Adipocyte (in vitro differentiated cells): ENCODE results near the gene TCAP.
A peak's percentile ranks its signal among the peaks of the same experiment; 100 is the strongest.

Experiments
- DNase-seq: peaks from one replicate; pipeline ENCODE4 v3.0.0-alpha.2; 2015; ENCODE audit warnings: low read depth
- H3K27me3 ChIP-seq: replicated peaks from 2 replicates; pipeline ENCODE4 v1.7.0; 2013; ENCODE audit warnings: mild to moderate bottlenecking, low read length, moderate library complexity; ENCODE audit not compliant: control insufficient read depth, insufficient read depth
- H3K36me3 ChIP-seq: 2 replicates; pipeline ENCODE4 v1.7.0; 2013; ENCODE audit warnings: low read length, mild to moderate bottlenecking, moderate library complexity; ENCODE audit not compliant: control insufficient read depth, insufficient read depth, severe bottlenecking
- H3K4me1 ChIP-seq: 2 replicates; pipeline ENCODE4 v1.7.0; 2013; ENCODE audit warnings: mild to moderate bottlenecking, low read length, moderate library complexity; ENCODE audit not compliant: control insufficient read depth, insufficient read depth
- H3K4me3 ChIP-seq: 2 replicates; pipeline ENCODE4 v1.7.0; 2013; ENCODE audit warnings: mild to moderate bottlenecking, low read length, moderate library complexity
- H3K9ac ChIP-seq: 2 replicates; pipeline ENCODE4 v1.7.0; 2013; ENCODE audit warnings: mild to moderate bottlenecking, low read length, moderate library complexity
- H3K9me3 ChIP-seq: 2 replicates; pipeline ENCODE4 v1.7.0; 2013; ENCODE audit warnings: mild to moderate bottlenecking, low read length, moderate library complexity; ENCODE audit not compliant: control insufficient read depth

TCAP gene

DNA sequence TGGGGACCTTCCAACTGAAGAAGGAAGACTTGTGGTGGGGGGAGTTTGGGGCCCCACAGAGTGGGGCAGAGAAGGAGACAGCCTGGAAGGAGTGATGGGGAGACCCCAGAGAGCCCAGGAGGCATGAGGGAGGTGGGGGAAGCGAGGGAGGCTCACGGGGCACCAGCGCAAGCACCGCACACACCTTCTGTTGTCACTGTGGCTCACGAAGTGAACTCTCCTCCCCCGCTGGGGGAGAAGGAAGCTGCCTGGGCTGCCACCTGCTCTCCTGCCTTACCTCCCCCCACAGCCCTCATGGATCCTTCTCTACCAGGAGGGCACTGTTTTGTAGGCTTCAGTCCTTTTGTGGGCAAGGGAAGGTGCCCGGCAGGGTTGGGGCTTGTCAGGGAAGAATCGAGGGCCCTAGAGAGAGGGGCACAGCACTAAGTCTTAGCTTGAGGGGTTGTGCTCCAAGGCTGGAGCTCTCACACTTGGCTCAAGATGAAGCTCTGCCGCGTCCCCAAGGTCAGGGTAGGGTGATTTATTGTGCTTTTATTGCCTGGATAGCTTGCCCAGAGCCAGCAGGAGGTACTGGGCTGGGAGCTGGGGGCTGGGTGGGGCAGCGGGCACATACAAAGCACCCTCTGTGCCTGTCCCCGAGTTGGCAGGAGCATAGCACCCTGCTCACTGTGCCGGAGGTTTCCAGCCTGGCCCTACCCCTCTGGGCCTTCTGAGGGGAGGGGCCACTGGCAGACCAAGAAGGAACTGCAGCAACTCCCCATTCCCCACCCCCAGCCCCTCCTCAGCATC lies 32.8 kb upstream of the TCAP start:
- no peak for DNase-seq
- H3K36me3 ChIP-seq, result no peaks in the 10 kb centered on the region
- peaks cover 19% of the 10 kb centered on the region for H3K27me3 ChIP-seq
- no peak overlapping the region for H3K9ac ChIP-seq
- H3K4me1 ChIP-seq, result peaks cover 50% of the 10 kb centered on the region
- H3K9me3 ChIP-seq, result no peaks in the 10 kb centered on the region
- no peak overlapping the region for H3K4me3 ChIP-seq

DNA sequence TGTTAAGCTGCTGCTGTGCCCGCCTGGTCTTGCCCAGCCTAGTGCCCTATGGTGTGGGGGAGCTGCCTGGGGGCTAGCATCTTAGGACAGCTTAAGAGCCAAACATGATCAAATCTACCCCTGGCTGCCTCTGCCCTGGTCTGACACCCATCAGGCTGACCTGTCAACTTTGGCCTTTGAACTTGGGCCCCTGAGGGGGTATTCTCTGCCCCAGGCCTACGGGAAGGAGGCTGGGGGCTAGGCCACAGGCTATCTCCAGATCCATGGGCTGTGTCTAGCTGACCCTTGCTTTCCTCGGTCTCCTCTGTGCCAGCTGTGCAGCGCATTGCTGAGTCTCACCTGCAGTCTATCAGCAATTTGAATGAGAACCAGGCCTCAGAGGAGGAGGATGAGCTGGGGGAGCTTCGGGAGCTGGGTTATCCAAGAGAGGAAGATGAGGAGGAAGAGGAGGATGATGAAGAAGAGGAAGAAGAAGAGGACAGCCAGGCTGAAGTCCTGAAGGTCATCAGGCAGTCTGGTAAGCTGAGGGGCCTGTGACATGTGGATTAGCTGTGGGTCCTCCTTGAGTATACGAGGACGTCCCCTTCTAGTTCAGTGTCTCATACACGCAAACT lies 31.5 kb upstream of the TCAP start:
- Histone ChIP-seq H3K4me1 (peaks cover 55% of the 10 kb centered on the region), H3K27me3 (peaks cover 12% of the 10 kb centered on the region), H3K4me3 (no peak overlapping the region), H3K36me3 (no peaks in the 10 kb centered on the region), H3K9ac (peak overlapping the region; percentile 8), H3K9me3 (no peaks in the 10 kb centered on the region)
- DNase-seq, result no peak

DNA sequence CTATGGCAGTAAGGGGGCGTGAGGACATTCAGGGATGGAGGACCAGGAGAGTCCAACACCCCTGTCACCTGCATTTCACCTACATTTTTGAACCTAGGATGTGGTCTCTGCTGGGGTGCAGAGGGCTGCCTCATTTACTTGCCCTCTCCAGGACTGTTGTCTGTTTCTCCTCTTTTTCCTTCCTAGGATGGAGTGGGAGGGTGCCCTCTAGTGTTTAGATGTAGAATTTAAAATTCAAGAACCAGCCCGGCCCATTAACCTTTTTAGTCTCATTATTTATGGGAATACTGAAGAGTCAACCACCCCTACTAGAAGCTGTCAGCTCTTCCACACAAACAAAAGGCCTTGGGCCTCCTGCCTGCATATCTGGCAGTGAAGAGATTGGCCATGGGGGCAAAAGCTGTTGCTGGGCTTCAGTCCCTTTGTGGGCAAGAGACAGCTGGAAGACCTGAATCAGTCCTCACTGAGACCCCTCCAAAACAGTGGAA lies 30.7 kb upstream of the TCAP start:
- peak; percentile 83 for DNase-seq
- no peak overlapping the region for H3K4me3 ChIP-seq
- peaks cover 11% of the 10 kb centered on the region for H3K27me3 ChIP-seq
- H3K36me3 ChIP-seq, result no peaks in the 10 kb centered on the region
- H3K4me1 ChIP-seq, result peaks cover 58% of the 10 kb centered on the region
- no peaks in the 10 kb centered on the region for H3K9me3 ChIP-seq
- H3K9ac ChIP-seq, result peak overlapping the region; percentile 8

DNA sequence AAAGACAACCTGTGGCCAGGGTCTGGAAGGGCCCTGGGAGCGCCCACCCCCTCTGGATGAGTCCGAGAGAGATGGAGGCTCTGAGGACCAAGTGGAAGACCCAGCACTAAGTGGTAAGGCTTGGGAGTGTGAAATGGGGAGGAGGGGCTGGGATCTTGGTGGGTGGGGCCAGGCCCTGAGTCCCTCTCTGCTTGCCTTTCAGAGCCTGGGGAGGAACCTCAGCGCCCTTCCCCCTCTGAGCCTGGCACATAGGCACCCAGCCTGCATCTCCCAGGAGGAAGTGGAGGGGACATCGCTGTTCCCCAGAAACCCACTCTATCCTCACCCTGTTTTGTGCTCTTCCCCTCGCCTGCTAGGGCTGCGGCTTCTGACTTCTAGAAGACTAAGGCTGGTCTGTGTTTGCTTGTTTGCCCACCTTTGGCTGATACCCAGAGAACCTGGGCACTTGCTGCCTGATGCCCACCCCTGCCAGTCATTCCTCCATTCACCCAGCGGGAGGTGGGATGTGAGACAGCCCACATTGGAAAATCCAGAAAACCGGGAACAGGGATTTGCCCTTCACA lies 29.5 kb upstream of the TCAP start:
- DNase-seq, result no peak
- peak overlapping the region; percentile 96 for H3K9ac ChIP-seq
- no peaks in the 10 kb centered on the region for H3K9me3 ChIP-seq
- peaks cover 11% of the 10 kb centered on the region for H3K27me3 ChIP-seq
- no peak overlapping the region for H3K4me3 ChIP-seq
- no peaks in the 10 kb centered on the region for H3K36me3 ChIP-seq
- peaks cover 55% of the 10 kb centered on the region for H3K4me1 ChIP-seq

DNA sequence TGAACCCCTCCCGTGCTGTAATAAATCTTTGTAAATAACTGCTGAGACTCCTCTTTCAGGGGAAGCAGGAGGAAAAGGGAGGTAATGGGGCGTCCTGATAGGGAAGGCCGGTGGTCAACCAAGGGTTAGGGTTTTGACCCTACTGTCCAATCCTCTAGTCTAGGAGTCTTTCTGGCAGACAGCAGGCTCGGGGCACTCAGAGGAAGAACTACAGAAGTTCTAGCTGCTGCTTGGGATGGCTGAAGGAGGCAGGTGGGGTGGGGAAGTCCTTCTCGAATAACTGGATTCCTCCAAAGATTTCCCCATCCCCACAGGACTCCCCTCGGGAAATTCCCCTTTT lies 28.6 kb upstream of the TCAP start:
- peak overlapping the region; percentile 97 for H3K4me3 ChIP-seq
- no peaks in the 10 kb centered on the region for H3K9me3 ChIP-seq
- DNase-seq, result no peak
- peaks cover 4% of the 10 kb centered on the region for H3K27me3 ChIP-seq
- H3K36me3 ChIP-seq, result no peaks in the 10 kb centered on the region
- H3K9ac ChIP-seq, result peak overlapping the region; percentile 96
- peaks cover 54% of the 10 kb centered on the region for H3K4me1 ChIP-seq

DNA sequence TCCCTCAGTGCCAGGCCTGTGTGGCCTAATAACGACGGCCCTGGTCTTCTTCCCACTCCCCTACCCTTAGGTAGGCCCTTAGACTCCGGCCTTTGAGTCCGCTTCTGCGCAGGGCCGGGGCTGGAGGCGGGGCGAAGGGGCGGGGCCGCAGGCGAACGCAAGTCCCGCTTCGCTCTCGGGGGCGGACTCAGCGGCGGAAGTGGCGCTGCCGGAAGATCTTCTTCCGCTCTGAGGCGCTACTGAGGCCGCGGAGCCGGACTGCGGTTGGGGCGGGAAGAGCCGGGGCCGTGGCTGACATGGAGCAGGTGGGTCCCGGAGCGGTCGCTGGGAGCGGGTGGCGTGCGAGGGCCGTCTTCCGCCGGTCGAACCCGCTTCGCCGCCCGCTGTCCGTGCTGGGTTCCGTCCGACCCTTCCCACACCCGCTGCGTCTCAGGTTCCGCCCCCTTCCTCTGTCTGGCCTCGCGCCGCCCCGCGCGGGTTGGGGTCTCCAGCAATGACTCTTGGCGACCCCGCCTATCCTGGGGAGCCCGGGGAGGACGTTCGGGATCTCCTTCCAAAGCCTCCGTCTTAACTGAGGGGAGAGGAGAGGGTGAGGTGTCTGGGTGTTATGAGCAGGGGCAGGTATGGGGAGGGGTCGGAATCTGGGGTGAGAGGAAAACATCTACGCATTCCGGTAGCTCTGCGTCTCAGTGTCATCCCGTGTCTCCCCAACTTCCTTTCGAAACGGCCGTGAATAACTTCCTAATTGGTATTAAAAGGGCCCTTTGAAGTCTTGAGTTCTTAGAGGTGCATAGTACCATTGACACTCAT lies 28.0 kb upstream of the TCAP start, which contains the start of gene STARD3:
Gene STARD3 (plus strand): TSS at position 218 of the 810 bp plus-strand sequence. CDS start 16,388 bp downstream, outside the sequence.
- Histone ChIP-seq H3K9me3 (no peaks in the 10 kb centered on the region), H3K4me1 (peaks cover 49% of the 10 kb centered on the region), H3K9ac (peak within 1 kb of the TSS; percentile 96), H3K27me3 (no peaks in the 10 kb centered on the region), H3K4me3 (peak within 1 kb of the TSS; percentile 97), H3K36me3 (no peaks in the 10 kb centered on the region)
- peak; percentile 96 for DNase-seq

DNA sequence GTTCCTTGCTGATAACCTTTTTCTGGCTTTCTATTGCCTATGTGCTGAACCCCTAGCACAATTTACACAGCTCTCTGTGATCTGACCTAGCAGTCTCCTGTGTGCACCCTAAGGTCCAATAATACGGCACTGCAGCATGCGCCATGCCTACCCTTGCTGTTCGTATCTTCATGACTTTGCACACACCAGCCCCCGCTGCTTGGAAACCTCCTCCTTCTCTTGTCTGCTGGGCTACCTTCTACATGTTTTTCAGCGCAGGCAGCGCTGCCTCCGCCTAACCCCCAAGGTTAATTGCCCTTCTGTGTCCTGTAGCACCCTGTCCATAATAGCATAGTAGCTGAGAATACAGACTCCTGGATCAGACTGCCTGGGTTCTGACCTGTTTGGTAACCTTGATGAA lies 26.8 kb upstream of the TCAP start:
- Histone ChIP-seq H3K36me3 (no peaks in the 10 kb centered on the region), H3K9ac (no peak overlapping the region), H3K4me1 (peaks cover 41% of the 10 kb centered on the region), H3K4me3 (peak overlapping the region; percentile 97), H3K27me3 (no peaks in the 10 kb centered on the region), H3K9me3 (no peaks in the 10 kb centered on the region)
- no peak for DNase-seq

DNA sequence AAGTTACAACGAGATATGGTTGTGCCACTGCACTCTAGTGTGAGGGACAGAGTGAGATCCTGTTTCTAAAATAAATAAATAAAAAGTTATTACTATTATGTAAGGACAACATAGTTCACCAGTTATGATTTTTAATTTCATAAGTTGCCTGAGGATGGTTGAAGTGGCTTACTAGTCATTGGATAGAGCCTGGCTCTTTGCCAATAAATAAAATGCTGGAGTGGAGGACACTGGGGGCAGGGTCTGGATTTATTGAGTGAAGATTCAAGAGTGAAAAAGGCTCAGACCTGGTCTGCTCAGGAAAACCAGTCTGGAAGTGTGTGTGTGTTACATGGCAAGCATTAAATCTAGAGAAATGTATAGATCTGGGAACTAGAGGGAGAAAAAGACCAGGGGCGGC lies 26.1 kb upstream of the TCAP start:
- Histone ChIP-seq H3K36me3 (no peaks in the 10 kb centered on the region), H3K4me1 (peaks cover 34% of the 10 kb centered on the region), H3K9ac (no peak overlapping the region), H3K9me3 (no peaks in the 10 kb centered on the region), H3K27me3 (no peaks in the 10 kb centered on the region), H3K4me3 (no peak overlapping the region)
- DNase-seq, result no peak

DNA sequence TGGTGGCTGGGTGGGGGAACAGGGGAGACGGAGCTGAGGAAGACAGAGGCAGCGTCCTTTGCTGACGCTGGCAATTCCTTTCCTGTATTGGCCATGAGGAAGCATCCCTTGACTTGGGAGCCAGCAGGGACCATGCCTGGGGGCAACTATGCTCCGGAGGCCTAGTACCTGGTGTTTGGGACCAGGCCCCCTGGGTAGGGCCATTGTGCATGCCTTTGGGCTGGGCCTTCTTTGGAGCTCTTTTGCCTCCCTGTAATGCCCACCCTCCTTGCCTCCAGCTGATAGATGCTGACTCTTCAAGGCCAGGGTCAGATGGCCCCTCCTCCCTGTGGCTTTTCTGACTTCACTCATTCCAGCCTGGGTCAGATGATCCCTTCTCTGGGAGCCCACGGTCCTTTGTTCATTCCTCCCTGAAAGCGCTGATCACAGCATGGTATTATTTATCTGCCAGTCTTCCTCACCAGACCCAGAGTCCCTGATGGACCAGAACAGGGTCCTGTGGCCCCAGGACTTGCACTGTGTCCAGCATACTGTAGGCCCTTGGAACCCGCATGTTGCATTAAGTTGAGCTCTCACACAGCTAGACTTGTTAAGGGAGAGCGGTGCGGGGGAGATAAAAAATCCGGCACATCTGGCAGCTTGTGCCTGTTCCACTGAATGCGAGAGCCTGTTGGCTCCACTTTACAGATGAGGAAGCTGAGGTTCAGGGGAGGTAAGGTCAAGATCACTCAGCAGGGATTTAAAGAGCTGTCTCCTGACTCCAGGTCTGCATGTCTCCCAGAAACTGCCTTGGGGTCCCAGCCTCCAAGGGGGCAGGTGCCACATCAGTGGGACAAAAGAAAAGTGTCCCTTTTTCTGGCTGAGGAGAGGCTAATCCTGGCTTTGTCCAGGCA lies 25.3 kb upstream of the TCAP start:
- H3K9ac ChIP-seq, result no peak overlapping the region
- no peaks in the 10 kb centered on the region for H3K27me3 ChIP-seq
- H3K4me3 ChIP-seq, result no peak overlapping the region
- H3K9me3 ChIP-seq, result no peaks in the 10 kb centered on the region
- peaks cover 31% of the 10 kb centered on the region for H3K4me1 ChIP-seq
- DNase-seq, result no peak
- H3K36me3 ChIP-seq, result no peaks in the 10 kb centered on the region

DNA sequence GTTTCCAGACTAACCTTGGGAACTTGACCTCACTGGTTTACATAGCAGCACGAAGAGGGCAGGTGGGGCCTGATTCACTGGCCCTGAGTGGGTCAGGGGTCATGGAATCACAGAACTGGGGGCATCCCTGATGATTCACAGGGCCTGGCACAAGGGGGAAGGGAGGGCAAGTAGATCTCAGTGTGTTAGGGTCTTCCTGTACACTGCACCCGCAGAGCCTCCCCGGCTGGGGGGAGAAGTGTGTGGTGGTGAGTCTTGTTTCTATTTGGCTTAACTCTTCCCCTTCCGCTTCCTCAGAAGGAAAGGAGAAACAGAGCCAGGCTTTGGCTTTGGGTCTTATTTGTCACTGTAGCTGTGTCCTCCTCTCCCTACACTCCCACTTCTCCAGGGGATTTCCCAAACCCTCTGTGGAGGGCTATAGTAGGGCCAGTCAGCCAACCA lies 24.5 kb upstream of the TCAP start:
- H3K27me3 ChIP-seq, result no peaks in the 10 kb centered on the region
- H3K9me3 ChIP-seq, result no peaks in the 10 kb centered on the region
- peaks cover 31% of the 10 kb centered on the region for H3K4me1 ChIP-seq
- H3K36me3 ChIP-seq, result no peaks in the 10 kb centered on the region
- no peak overlapping the region for H3K4me3 ChIP-seq
- DNase-seq, result no peak
- no peak overlapping the region for H3K9ac ChIP-seq
